Smooth muscle cell (in vitro differentiated cells): ENCODE measurements around the gene ACBD6. TPM values are rescaled to one million over a fixed set of nuclear protein-coding genes. Genes with fewer than 3 reads are reported as not detected.

Source experiments
- DNase-seq: peaks from one replicate; lab custom pipeline; 2025; ENCODE audit not compliant: unreplicated experiment; lab: John Stamatoyannopoulos, UW
- H2AFZ ChIP-seq: fragments of 200-600 bp; sonication (generic); 2 replicates; pipeline ENCODE4 v1.6.0; 2016; ENCODE audit warnings: antibody characterized with exemption, low read depth, mild to moderate bottlenecking
- H3F3A ChIP-seq: fragments of 200-600 bp; sonication (generic); 2 replicates; pipeline ENCODE4 v1.6.0; 2017; ENCODE audit warnings: antibody characterized with exemption, low read depth
- H3K27ac ChIP-seq: fragments of 200-600 bp; sonication (generic); 2 replicates; pipeline ENCODE4 v1.5.1; 2016; ENCODE audit warnings: low read depth, mild to moderate bottlenecking
- H3K27me3 ChIP-seq: fragments of 200-600 bp; sonication (generic); 2 replicates; pipeline ENCODE4 v1.6.1; 2016; ENCODE audit warnings: low read depth, mild to moderate bottlenecking
- H3K36me3 ChIP-seq: fragments of 200-600 bp; sonication (generic); 2 replicates; pipeline ENCODE4 v1.5.1; 2016; ENCODE audit warnings: low read depth
- H3K4me1 ChIP-seq: fragments of 200-600 bp; sonication (generic); 2 replicates; pipeline ENCODE4 v1.5.1; 2016; ENCODE audit warnings: low read depth
- H3K4me2 ChIP-seq: fragments of 200-600 bp; sonication (generic); 2 replicates; pipeline ENCODE4 v1.6.0; 2016; ENCODE audit warnings: mild to moderate bottlenecking
- H3K4me3 ChIP-seq: fragments of 200-600 bp; sonication (generic); 2 replicates; pipeline ENCODE4 v1.5.1; 2016; ENCODE audit warnings: mild to moderate bottlenecking
- H3K79me2 ChIP-seq: fragments of 200-600 bp; sonication (generic); 2 replicates; pipeline ENCODE4 v1.6.0; 2016; ENCODE audit warnings: low read depth, mild to moderate bottlenecking
- H3K9ac ChIP-seq: fragments of 200-600 bp; sonication (generic); 2 replicates; pipeline ENCODE4 v1.6.0; 2016; ENCODE audit warnings: low read depth
- H3K9me3 ChIP-seq: fragments of 200-600 bp; sonication (generic); replicated peaks from 2 replicates; pipeline ENCODE4 v1.5.1; 2016; ENCODE audit warnings: low read depth
- H4K20me1 ChIP-seq: fragments of 200-600 bp; sonication (generic); 2 replicates; pipeline ENCODE4 v1.6.0; 2016; ENCODE audit warnings: low read depth
- CTCF ChIP-seq: fragments of 200-600 bp; sonication (generic); IDR thresholded peaks from 2 replicates; pipeline ENCODE4 v1.5.1; 2017; ENCODE audit warnings: borderline replicate concordance, mild to moderate bottlenecking, antibody characterized with exemption; ENCODE audit not compliant: insufficient read depth, poor library complexity, severe bottlenecking
- WGBS: methylation state at CpG from one replicate; pipeline ENCODE4 v1.1.7; 2016; ENCODE audit warnings: low lambda C conversion rate; 5-methylcytosine and 5-hydroxymethylcytosine counted together
- polyA plus RNA-seq: library from polyadenylated mRNA; unstranded; fragments of >200 nt; fragmentation: Nextera tagmentation; extraction: Ambion mirVana; gene quantifications from 2 replicates; pipeline ENCODE4 v1.2.1, GENCODE V29; 2016
- total RNA-seq: library from RNA; depleted of rRNA; stranded (reverse); fragments of >200 nt; gene quantifications from 2 replicates; pipeline ENCODE4 v1.2.3, GENCODE V29; 2014

Gene ACBD6
- total and polyA plus RNA-seq, 2 experiments from 2014 or later, result 44.1 to 48.7 TPM

- Histone ChIP-seq H4K20me1 (peaks cover 7% of the 10 kb centered on the region), H3F3A (no peaks in the 10 kb centered on the region), H3K79me2 (peaks cover 47% of the 10 kb centered on the region), H3K4me3 (no peak overlapping the region), H3K36me3 (peaks cover 20% of the 10 kb centered on the region), H3K9me3 (peaks cover 16% of the 10 kb centered on the region), H3K27ac (no peak overlapping the region), H3K4me1 (no peaks in the 10 kb centered on the region), H3K27me3 (no peaks in the 10 kb centered on the region), H3K4me2 (no peak overlapping the region), H2AFZ (no peak overlapping the region), H3K9ac (no peak overlapping the region)
- 93% methylated on average over 3 of the region's 3 CpGs for WGBS
- no peak for DNase-seq
- TF ChIP-seq CTCF, result no peak
Observed at GRCh38 chr1:180380259-180381183, 121.9 kb downstream of the ACBD6 start.

- H3K9me3 ChIP-seq, result peaks cover 16% of the 10 kb centered on the region
- no peaks in the 10 kb centered on the region for H3K27me3 ChIP-seq
- H3K36me3 ChIP-seq, result peaks cover 16% of the 10 kb centered on the region
- 99% methylated on average over 3 of the region's 3 CpGs for WGBS
- H3K79me2 ChIP-seq, result peaks cover 42% of the 10 kb centered on the region
- no peaks in the 10 kb centered on the region for H3F3A ChIP-seq
- DNase-seq, result no peak
- no peak overlapping the region for H3K4me2 ChIP-seq
- no peak overlapping the region for H2AFZ ChIP-seq
- TF ChIP-seq CTCF, result no peak
- peaks cover 4% of the 10 kb centered on the region for H3K4me1 ChIP-seq
- no peak overlapping the region for H3K9ac ChIP-seq
- H3K4me3 ChIP-seq, result no peak overlapping the region
- H3K27ac ChIP-seq, result no peak overlapping the region
- peaks cover 21% of the 10 kb centered on the region for H4K20me1 ChIP-seq
Observed at GRCh38 chr1:180376800-180377199, 125.6 kb downstream of the ACBD6 start.

- Histone ChIP-seq H3K4me3 (no peak overlapping the region), H3K9ac (no peak overlapping the region), H4K20me1 (peaks cover 25% of the 10 kb centered on the region), H2AFZ (no peak overlapping the region), H3K27ac (no peak overlapping the region), H3K4me1 (peaks cover 4% of the 10 kb centered on the region), H3K27me3 (no peaks in the 10 kb centered on the region), H3F3A (no peaks in the 10 kb centered on the region), H3K79me2 (peaks cover 39% of the 10 kb centered on the region), H3K9me3 (peaks cover 16% of the 10 kb centered on the region), H3K36me3 (peaks cover 16% of the 10 kb centered on the region), H3K4me2 (no peak overlapping the region)
- no peak for DNase-seq
- no peak for TF ChIP-seq CTCF
- WGBS, result 97% methylated on average over 1 of the region's 1 CpG
Observed at GRCh38 chr1:180376253-180376652, 126.1 kb downstream of the ACBD6 start.
